Nucleus accumbens (tissue), 56 donors: Measurements from ENCODE around the gene MTSS2.
"Not testable (repeated sequence)": the region's sequence is repeated elsewhere in the genome, so short reads cannot be mapped to it uniquely, and the experiment has no call there.

Source experiments
- DNase-seq, 56 donors: peaks; one replicate each; lab custom pipeline; 2025; lab: John Stamatoyannopoulos, UW

The MTSS2 gene

DNA sequence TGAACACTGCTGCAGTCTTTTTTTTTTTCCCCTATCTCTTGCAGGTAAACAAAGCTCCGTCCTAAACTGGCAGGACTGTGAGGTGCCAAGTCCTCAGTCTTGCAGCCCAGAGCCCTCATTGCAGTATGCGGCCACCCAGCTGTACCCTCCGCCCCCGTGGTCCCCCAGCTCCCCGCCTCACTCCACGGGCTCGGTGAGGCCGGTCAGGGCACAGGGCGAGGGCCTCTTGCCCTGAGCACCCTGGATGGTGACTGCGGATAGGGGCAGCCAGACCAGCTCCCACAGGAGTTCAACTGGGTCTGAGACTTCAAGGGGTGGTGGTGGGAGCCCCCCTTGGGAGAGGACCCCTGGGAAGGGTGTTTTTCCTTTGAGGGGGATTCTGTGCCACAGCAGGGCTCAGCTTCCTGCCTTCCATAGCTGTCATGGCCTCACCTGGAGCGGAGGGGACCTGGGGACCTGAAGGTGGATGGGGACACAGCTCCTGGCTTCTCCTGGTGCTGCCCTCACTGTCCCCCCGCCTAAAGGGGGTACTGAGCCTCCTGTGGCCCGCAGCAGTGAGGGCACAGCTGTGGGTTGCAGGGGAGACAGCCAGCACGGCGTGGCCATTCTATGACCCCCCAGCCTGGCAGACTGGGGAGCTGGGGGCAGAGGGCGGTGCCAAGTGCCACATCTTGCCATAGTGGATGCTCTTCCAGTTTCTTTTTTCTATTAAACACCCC lies 25.7 kb downstream of the MTSS2 start:
- no peak for DNase-seq

- DNase-seq = no peak
These were observed 26.3 kb downstream of the MTSS2 start for GRCh38 chr16:70659546-70659945.

- DNase-seq = no peak
These were observed 26.9 kb downstream of the MTSS2 start for GRCh38 chr16:70658921-70659320.

- DNase-seq = no peak
These were observed 27.9 kb downstream of the MTSS2 start for GRCh38 chr16:70657956-70658355.

- DNase-seq = no peak
These were observed 29.1 kb downstream of the MTSS2 start for GRCh38 chr16:70656712-70657263.

DNA sequence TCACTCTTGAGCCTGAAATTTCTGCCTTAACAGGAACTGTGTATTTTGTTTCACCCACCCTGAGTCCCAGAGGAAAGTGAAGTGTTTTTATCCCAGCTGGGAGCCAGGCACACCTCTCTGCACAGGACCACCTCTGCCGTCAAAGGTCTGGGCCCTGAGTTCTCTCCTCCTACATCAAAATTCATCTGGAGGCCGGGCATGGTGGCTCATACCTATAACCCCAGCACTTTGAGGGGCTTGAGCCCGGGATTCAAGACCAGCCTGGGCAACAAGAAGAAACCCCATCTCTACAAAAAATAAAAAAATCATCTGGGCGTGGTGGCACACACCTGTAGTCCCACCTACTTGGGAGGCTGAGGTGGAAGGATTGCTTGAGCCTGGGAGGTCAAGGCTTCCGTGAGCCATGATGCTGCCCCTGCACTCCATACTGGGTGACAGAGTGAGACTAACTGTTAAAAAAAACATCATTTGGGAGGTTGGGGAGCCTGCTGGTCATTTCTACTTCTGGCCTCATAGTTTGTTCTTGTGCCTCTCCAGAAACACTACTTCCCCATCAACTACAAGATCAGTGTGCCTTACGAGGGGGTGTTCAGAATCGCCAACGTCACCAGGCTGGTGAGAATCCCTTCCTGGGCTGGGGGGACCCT lies 29.7 kb downstream of the MTSS2 start:
- DNase-seq = no peak

GRCh38 chr16:70653809-70654771 lies 31.8 kb downstream of the MTSS2 start:
- peak in 49 of 56 donors; percentile 17 to 88 (median 63) for DNase-seq

DNA sequence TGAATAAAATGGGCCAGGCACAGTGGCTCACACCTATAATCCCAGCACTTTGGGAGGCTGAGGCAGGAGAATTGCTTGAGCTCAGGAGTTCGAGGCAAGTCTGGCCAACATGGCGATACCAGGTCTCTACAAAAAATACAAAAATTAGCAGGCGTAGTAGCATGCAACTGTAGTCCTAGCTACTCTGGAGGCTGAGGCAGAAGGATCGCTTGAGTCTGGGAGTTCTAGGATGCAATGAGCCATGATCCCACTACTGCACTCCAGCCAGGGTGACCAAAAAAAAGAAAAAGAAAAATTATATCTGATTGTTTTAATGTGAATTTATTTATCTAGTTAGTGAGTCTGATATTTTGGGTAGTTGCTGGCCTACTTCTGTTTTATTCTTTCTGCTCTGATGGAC lies 32.4 kb downstream of the MTSS2 start:
- no peak for DNase-seq

DNA sequence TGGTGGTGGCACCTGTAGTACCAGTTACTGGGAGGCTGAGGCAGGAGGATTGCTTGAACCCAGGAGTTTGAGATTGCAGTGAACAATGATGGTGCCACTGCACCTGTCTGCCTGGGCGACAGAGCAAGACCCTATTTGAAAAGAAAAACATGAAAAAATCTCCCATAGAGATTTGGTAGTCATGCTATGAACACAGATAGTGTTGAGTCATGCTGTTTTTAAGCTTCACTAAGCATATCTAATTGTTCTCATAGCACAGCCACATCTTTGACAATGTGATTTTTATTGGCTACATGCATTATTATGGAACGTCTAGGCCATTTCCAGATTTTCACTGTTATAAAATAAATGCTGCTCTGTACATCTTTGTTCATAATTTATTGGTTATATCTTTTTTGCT lies 33.5 kb downstream of the MTSS2 start:
- DNase-seq = no peak

DNA sequence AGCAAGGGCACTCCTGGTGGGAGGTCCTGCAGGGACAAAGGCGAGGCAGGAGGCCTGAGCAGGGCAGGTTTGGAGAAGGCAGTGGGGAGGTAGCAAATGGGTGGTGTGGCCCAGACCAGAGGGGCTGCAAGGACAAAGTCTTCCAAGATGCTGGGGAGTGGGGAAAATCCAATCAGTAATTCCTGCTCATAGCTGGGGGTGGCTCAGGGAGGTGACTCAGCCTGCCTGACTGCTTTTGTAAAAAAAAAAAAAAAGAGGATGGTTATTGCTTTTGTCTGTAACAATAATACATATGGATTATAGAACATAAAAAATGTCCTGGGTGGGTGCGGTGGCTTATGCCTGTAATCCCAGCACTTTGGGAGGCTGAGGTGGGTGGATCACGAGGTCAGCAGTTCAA lies 34.3 kb downstream of the MTSS2 start:
- DNase-seq = peak in 2 of 56 donors; percentile 27 to 31

- DNase-seq = no peak
These were observed 35.6 kb downstream of the MTSS2 start for GRCh38 chr16:70650216-70650615.

- no peak for DNase-seq
These were observed 36.6 kb downstream of the MTSS2 start for GRCh38 chr16:70649300-70649699.

DNA sequence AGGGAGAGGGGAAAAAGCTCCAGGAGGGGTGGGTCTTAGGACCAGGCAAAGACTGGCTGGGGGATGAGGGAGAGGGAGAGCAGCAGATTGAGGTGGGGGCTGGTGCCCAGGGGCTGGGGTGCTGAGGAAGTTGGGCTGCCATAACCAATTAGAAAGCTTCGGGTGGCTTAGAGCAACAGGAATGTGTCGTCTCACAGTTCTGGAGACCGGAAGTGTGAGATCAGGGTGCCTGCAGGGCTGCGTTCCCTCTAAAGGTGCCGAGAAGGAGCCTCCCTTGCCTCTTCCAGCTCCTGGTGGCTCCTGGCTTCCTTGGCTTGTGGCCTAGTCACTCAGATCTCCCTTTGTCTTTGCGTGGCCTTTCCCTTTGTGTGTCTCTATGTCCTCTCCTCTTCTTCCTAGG lies 37.2 kb downstream of the MTSS2 start:
- no peak for DNase-seq

GRCh38 chr16:70647441-70648359 lies 38.2 kb downstream of the MTSS2 start:
- peak in 15 of 56 donors; percentile 15 to 64 (median 22) for DNase-seq

DNA sequence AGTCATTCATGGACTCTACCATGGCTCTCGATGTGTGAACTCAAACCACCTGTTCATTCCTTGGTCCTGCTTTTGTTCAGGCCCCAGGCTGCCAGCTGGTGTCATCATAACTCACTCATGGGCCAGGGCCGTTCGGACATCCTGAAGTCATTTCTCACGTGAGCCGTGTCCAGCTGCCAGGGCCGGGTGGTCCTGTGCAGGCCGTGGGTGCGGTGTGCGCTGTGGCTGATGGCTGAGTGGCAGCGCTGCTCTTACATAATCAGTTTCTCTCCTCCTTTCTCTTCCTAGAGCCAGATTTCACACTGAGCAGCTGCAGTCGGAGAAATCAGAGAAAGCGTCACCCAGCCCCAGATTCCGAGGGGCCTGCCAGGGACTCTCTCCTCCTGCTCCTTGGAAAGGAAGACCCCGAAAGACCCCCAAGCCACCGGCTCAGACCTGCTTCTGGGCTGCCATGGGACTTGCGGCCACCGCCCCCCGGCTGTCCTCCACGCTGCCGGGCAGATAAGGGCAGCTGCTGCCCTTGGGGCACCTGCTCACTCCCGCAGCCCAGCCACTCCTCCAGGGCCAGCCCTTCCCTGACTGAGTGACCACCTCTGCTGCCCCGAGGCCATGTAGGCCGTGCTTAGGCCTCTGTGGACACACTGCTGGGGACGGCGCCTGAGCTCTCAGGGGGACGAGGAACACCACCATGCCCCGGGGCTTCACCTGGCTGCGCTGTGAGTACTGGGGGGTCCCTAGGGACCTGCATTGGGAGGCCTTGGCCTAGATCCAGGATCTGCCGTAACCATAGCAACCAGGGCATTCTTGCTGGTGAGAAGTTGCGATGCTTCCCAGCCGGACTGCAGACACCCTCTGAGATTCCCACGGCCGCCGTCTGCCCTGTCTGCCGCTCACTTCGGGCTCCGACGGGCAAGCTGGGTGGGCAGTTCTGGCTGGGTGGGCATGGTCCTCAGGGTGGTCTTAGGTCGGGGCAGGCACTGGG lies 39.3 kb downstream of the MTSS2 start, which contains the start of gene IL34:
Gene IL34, plus strand, starts transcription at position 300 of the 982 bp plus-strand sequence. Its CDS starts 389 bp downstream, at position 689.
- peak in 18 of 56 donors; percentile 14 to 67 (median 34) for DNase-seq

DNA sequence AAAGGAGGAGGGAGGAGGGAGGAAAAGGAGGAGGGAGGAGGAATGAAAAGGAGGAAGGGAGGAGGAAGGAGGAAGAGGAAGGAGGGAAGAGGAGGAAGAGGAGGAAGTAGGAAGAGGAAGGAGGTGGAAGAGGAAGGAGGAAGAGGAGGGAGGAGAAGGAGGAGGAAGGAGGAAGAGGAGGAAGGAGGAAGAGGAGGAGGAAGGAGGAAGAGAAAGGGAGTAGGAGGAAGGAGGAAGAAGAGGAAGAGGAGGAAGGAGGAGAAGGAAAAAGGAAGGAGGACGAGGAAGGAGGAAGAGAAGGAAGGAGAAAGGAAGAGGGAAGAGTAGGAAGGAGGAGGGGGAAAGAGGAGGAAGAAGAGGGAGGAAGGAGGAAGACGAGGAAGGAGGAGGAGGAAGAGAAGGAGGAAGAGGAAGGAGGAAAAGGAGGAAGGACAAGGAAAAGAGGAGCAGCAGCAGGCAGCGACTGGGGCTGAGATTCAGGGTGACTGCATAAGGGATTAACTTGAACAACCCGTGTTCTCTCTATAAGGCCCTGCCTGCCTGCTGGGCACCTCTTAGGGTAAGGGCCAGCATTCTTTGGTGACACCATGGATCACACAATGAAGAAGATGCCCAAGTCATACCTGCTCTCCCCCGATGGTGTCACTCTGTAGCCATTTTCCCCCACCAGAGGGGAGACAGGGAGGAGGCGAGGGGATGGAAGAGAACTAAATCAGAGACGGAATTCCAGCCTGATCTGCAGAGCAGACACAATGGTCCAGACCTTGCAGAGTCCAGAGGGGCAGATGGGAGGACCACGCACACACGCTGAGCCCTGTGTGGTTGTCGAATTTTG lies 40.9 kb downstream of the MTSS2 start:
- DNase-seq = no peak

DNA sequence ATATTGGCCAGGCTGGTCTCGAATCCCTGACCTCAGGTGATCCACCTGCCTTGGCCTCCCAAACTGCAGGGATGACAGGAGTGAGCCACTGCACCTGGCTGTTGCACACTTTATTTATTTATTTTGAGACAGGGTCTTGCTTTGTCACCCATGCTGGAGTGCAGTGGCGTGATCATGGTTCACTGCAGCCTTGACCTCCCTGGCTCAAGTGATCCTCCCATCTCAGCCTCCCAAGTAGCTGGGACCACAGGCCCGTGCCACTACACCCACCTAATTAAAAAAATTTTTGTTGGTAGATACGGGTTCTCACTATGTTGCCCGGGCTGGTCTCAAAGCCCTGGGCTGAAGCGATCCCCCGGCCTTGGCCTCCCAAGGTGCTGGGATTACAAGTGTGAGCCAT lies 42.6 kb downstream of the MTSS2 start:
- not testable (repeated sequence) for DNase-seq
